GM18505 (cell line): ENCODE data around the gene BAIAP2L2.
"Not testable (repeated sequence)": the region's sequence is repeated elsewhere in the genome, so short reads cannot be mapped to it uniquely, and the experiment has no call there.

ENCODE experiments used
- ATAC-seq: cut with Tn5 transposase; IDR thresholded peaks from one replicate; pipeline ENCODE4 v1.9.1; 2021; ENCODE audit not compliant: unreplicated experiment
- POLR2A ChIP-seq: IDR thresholded peaks from 4 replicates; pipeline ENCODE4 v1.6.1; 2011; ENCODE audit warnings: borderline replicate concordance; ENCODE audit not compliant: insufficient read depth, insufficient read length; ENCODE audit errors: extremely low read depth

BAIAP2L2 gene

DNA sequence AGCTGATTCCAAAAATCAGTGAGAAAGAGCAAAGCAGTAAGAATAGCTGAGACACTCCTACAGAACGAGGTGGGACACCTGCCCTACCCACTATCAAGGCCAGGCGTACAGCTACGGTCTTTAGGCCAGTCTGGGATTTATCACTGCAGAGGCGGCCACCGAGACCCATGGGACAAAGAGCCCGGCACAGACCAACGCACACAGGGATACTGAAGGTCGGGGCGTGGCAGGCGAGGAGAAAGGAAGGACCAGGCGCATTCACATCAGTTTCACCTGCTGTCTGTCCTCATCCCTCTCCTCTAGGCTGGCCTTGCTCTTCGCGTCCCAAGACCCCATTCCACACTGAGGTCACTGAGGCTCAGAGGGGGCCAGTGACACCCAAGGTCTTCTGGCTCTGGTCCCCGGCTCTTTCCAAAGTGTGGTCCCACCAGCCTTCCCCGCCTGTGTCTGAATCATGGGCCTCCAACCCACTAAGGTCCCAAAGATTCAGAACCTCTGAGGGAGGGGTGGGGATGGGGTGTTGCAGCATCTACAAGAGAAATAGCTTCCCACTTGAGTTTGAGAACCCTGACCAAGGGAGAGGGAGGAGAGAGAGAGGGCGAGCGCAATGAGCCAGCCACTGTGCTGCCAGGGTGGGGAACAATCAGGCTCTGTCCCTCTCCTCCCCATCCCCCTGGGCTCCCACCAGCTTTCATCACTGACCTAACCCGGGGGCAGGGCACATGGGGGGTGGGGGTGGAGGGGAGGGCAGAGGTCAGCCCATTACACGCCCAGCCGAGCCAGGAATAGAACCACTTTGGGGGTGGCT is 60.5 kb downstream of the BAIAP2L2 start:
- ATAC-seq: no peak
- TF ChIP-seq POLR2A: no peak

- no peak for ATAC-seq
- TF ChIP-seq POLR2A: no peak
Observed at GRCh38 chr22:38046070-38046748, 64.3 kb downstream of the BAIAP2L2 start.

- no peak for TF ChIP-seq POLR2A
- ATAC-seq: no peak
Observed at GRCh38 chr22:38043151-38044039, 67.1 kb downstream of the BAIAP2L2 start.

GRCh38 chr22:38042488-38042790 is 68.0 kb downstream of the BAIAP2L2 start:
- ATAC-seq: no peak
- no peak for TF ChIP-seq POLR2A

- ATAC-seq: no peak
- no peak for TF ChIP-seq POLR2A
Observed at GRCh38 chr22:38041760-38042487, 68.6 kb downstream of the BAIAP2L2 start.

GRCh38 chr22:38040953-38041759 is 69.3 kb downstream of the BAIAP2L2 start:
- no peak for ATAC-seq
- no peak for TF ChIP-seq POLR2A

DNA sequence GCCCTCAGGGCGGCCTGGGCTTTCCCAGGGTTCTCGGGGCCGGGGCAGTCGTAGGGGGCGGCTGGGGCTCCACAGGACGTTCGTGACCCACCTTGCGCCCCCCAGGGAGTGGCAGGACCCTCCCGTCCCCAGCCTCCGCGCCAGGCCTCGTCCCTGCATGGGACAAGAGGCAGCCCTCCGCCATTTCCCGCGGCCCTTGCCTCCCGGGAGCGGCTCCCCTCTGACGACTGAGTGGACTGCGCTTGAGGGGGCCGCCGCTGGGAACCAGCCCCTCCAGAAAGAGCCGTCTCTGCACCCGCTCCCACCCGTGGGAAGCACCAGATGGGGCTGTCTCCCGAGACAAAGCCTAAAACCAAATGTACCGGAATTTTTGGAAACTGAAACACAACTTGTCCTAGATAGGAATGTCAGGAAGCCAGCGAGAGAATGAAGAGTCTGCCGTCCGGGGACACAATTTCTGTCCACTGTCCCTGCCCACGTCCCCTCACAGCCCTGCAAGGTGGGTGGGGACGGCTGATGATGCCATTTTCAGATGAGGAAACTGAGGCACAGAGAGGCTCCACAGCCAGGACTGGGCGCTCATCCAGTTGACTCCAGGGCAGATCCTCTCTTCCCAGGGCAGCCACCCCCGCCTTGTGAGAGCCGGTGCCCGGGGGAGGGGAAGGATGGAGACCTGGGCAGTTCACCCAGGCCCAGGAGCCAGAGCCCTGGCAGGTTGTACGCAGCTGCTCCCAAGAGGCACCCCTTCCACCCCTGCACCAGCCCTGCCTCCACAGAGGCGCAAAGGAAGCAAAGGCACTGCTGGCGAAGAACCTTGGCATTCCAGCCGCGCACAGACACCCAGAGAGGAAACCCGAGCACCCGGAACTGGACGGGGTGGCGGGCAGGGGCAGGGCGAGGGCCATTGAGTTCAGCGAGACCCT is 71.3 kb downstream of the BAIAP2L2 start:
- no peak for ATAC-seq
- TF ChIP-seq POLR2A: no peak

GRCh38 chr22:38038426-38038825 is 72.1 kb downstream of the BAIAP2L2 start:
- ATAC-seq: no peak
- TF ChIP-seq POLR2A: no peak

DNA sequence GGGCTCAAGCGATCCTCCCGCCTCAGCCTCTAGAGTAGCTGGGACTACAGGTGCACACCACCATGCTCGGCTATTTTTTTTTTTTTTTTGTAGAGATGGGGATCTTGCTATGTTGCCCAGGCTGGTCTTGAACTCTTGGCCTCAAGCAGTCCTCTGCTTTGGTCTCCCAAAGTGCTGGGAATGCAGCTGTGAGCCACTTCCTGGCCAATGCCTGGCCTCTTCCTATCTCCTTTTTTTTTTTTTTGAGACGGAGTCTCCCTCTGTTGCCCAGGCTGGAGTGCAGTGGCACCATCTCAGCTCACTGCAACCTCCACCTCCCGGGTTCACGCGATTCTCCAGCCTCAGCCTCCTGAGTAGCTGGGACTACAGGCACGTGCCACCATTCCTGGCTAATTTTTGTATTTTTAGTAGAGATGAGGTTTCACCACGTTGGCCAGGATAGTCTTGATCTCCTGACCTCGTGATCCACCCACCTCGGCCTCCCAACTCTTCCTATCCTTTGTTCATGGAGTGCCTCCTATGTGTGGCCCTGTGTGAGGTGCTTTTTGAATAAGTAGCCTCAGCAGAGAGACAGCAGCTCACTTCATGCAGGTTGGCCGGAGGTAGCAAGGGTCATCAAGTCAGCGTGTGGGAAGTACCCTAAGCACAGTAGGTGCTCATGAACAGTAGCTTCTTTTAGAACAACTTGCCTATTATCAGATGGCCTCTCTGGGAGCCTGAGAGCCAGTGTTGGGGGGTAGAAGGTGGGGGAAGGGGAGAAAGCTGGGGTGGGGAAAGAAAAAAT is 72.9 kb downstream of the BAIAP2L2 start:
- not testable (repeated sequence) for ATAC-seq

- no peak for ATAC-seq
- no peak for TF ChIP-seq POLR2A
Observed at GRCh38 chr22:38036392-38037062, 74.0 kb downstream of the BAIAP2L2 start.
